T1000 (cell line): ENCODE measurements around the gene G6PC3.
A peak's percentile ranks its signal among the peaks of the same experiment; 100 is the strongest.

Experiments
- DNase-seq: peaks from one replicate; lab custom pipeline; 2025; ENCODE audit warnings: mixed read lengths; lab: John Stamatoyannopoulos, UW

Gene G6PC3

DNA sequence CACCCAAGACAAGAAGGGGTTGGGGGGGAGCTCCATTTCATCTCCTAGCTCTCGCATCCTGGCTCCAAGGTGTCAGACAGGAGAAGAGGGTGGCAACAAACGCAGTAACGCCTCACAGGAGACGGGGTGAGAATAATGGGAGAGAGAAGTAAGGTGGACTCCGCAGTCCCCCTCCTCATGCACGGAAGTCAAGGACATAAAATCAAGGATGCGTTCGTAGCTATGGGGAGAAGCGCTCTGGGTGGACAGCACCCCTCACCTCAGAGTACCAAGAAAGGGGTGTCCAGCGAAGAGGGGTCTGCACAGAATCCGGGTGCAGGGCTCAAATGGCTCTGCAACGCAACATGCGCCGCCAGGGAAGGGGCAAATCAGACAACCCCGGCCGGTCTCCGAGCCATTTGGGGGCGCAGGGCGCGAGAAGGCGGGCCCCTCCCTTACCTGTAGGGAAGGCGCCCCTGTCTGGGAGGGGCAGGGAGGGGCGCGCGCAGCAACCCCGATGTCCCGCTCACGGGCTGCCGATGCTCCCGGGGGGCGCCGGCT lies 52.4 kb downstream of the G6PC3 start:
- no peak for DNase-seq

DNA sequence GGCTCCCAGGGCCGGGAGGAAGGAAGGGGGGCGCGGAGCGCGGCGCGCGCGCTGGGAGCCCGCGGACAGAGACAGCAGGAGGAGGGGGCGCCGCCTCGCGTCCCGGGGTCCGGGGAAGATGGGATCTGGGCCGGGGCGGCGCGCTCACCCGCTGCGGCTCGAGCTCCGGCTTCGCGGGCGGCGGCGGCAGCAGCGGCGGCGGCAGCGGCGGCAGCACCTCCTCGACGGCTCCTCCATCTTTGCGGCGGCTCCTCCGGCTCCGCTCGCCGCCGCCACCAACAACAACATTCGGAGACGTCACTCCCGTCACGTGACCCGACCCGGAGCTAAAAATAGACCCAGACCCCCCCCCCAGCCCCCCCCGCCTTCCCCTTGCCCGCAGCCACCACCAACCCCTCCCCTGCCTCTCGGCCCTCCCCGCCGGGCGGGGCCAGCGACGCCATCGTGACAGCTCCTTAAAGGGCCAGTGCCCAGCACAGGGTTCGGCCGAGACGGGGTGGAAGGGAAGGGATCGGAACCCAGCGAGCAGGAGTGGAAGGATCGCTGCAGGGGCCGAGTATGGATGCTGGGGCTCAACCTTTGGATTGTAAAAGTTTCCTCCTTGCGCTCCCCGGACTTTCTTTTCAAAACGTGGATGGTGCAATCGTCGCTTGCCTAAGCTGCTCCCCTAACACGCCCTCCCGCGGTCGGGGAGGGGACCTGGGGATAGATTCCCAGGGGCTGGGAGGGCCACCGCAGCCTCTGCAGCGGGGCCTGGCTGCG lies 53.0 kb downstream of the G6PC3 start, which contains the start of gene HDAC5:
Gene HDAC5, minus strand, starts transcription at position 286 of the 762 bp plus-strand sequence. CDS start 6,126 bp downstream, outside the sequence.
- DNase-seq, result peak; percentile 94

DNA sequence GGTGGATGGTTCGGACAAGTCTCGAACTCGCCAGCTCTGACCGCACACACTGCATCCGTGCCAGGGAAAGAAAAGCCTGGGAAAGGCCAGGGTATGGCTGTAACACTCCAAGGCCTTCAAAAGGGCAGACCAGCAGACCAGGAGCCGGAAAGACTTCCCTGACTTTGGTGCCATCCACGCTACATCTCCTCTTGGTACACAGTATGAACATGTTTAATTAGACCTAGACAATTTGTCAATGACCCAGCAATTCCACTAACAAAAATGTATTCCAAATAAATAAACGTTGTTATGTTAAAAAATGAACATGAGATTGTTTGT lies 53.5 kb downstream of the G6PC3 start:
- DNase-seq, result no peak
